HepG2 (cell line): Measurements from ENCODE around the gene CBY1. TPM values are rescaled to one million over a fixed set of nuclear protein-coding genes. Genes with fewer than 3 reads are reported as not detected.

Source experiments
- BCLAF1 ChIP-seq: fragments of 450-650 bp; IDR thresholded peaks from 2 replicates; pipeline ENCODE4 v1.6.1; 2017; ENCODE audit warnings: mild to moderate bottlenecking
- EEA1 ChIP-seq: sonication (generic); formaldehyde crosslinking; IDR thresholded peaks from 2 replicates; pipeline ENCODE4 v1.5.1; 2020; ENCODE audit warnings: mild to moderate bottlenecking, missing genetic modification reagents, borderline replicate concordance
- HOMEZ ChIP-seq: IDR thresholded peaks from 2 replicates; pipeline ENCODE4 v1.6.1; 2016; ENCODE audit warnings: low read depth
- NR3C1 ChIP-seq: sonication (generic); formaldehyde crosslinking; IDR thresholded peaks from 2 replicates; pipeline ENCODE4 v1.4.0; 2020; ENCODE audit warnings: missing genetic modification reagents
- PRDM10 ChIP-seq: sonication (generic); formaldehyde crosslinking; IDR thresholded peaks from 2 replicates; pipeline ENCODE4 v1.4.0; 2020; ENCODE audit warnings: low read depth, missing genetic modification reagents
- SOX5 ChIP-seq: IDR thresholded peaks from 2 replicates; pipeline ENCODE4 v1.6.1; 2016; ENCODE audit warnings: borderline replicate concordance
- ZFP90 ChIP-seq: sonication (generic); formaldehyde crosslinking; IDR thresholded peaks from 2 replicates; pipeline ENCODE4 v1.8.0; 2022; ENCODE audit warnings: missing genetic modification reagents, mild to moderate bottlenecking, inconsistent platforms, borderline replicate concordance
- ZSCAN20 ChIP-seq: sonication (generic); formaldehyde crosslinking; IDR thresholded peaks from 2 replicates; pipeline ENCODE4 v1.4.0; 2020; ENCODE audit warnings: missing genetic modification reagents, mild to moderate bottlenecking, borderline replicate concordance
- polyA plus RNA-seq, 8 experiments: library from polyadenylated mRNA; depleted of rRNA in 3 of 8; stranded (reverse) in 7 of 8; unstranded in 1 of 8; fragments of >200 nt; fragmentation: Illumina TruSeq in 4 of 8; extraction: Trizol in 4 of 8; gene quantifications; 2 replicates each; pipeline versions ENCODE4 v1.2.1 to v1.2.3, GENCODE V29; 2011 to 2016; ENCODE audit warnings: low read depth in 4 of 8, missing spikeins in 1 of 8, mixed read lengths in 1 of 8; ENCODE audit not compliant: insufficient read depth in 1 of 8
- total RNA-seq, 5 experiments: library from RNA; depleted of rRNA; stranded (reverse); fragments of >200 nt; fragmentation: Illumina TruSeq; extraction: Trizol; gene quantifications; 2 replicates each; pipeline ENCODE4 v1.2.3, GENCODE V29; 2016; ENCODE audit warnings: low read depth in 1 of 5

CBY1 gene
- total and polyA plus RNA-seq, 2 of the 13 experiments (the other 11 are each of a cell fraction or from before 2014, with no cell fraction given), result 19.7 to 20.3 TPM

GRCh38 chr22:38709306-38709705 is 52.9 kb downstream of the CBY1 start (continued):
- TF ChIP-seq PRDM10 (CRISPR knock-in tag), result no peak
- no peak for TF ChIP-seq SOX5 (CRISPR knock-in tag)
- no peak for TF ChIP-seq NR3C1 (CRISPR knock-in tag)
- TF ChIP-seq HOMEZ (CRISPR knock-in tag), result no peak
- TF ChIP-seq ZFP90 (CRISPR knock-in tag), result no peak
- TF ChIP-seq EEA1 (CRISPR knock-in tag), result no peak
- no peak for TF ChIP-seq ZSCAN20 (CRISPR knock-in tag)
- no peak for TF ChIP-seq BCLAF1
